Daoy (cell line): Measurements from ENCODE around the gene PTGDR2. TPM values are rescaled to one million over a fixed set of nuclear protein-coding genes. Genes with fewer than 3 reads are reported as not detected.

ENCODE experiments used
- DNase-seq: peaks from one replicate; pipeline ENCODE4 v3.0.0-alpha.2; 2015; ENCODE audit warnings: low read depth
- total RNA-seq: library from RNA; depleted of rRNA; stranded (reverse); fragments of >200 nt; shearing (Covaris generic); gene quantifications from 2 replicates; pipeline ENCODE4 v1.2.3, GENCODE V29; 2014; rRNA removed

The PTGDR2 gene
- total RNA-seq, result 0.06 TPM in 1 of 2 replicates, not detected in the other

GRCh38 chr11:60855726-60856633 is at the start of gene PTGDR2:
PTGDR2 (minus strand) TSS chr11:60855950; CDS start chr11:60853722, 2,228 bp downstream.
- DNase-seq, result no peak

DNA sequence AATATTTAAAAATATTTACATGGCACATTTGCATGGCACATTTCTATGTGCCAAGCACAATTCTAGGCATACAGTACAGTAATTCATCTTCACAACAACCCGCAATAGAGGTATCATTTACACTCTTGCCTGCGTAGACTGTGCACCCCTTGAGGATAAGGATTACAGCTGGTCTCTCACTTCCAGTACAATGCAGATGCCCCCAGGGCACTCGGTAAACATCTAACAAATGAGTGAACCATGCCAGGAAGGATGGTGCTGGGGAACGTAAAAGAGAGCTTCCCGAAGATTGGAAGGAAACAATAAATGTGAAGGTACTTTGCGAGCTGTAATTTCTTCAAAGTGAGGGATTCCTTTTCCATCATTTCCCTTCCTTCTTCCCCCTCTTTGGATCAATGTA is 49.3 kb upstream of the PTGDR2 start:
- no peak for DNase-seq

DNA sequence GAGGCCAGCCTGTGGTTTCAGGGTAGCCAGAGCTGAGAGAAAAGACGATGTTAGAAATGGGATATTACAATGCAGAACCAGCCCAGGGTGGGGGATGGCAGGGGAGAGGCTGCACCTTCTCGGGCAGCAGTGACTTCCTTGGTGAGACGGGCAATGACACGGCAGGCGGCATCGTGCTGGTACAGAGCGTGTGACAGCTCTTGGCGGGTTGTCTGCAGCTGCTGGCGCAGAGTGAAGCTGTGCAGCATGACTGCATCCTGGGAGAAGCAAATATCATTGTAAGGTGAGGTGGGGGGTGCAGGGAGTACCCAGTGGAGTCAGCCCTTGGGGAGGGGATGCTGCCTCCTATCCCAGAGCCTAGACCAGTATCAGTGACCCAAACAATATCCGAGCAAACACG is 46.9 kb upstream of the PTGDR2 start:
- DNase-seq, result no peak

- DNase-seq, result no peak
Observed at GRCh38 chr11:60900673-60901404, 45.1 kb upstream of the PTGDR2 start.

DNA sequence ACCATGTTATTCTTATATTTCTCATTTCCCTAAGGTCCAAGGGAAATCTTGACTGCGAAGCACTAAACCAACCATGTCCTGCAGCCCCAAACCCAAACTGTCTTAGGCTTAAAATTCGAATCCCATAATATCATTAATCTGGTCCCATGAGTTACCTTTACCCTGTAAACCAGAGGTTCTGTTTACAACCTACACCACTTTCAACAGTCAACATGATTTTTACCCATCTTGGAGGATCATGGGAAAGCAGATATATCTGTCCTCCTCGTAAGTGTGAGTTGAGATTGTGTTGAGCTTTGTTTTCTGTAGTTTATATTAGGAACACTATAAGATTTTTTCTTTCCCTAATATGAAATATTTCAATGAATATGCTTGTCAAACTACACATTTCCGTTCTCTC is 44.2 kb upstream of the PTGDR2 start:
- no peak for DNase-seq

GRCh38 chr11:60899046-60899936 is 43.5 kb upstream of the PTGDR2 start:
- DNase-seq, result peak; percentile 55

DNA sequence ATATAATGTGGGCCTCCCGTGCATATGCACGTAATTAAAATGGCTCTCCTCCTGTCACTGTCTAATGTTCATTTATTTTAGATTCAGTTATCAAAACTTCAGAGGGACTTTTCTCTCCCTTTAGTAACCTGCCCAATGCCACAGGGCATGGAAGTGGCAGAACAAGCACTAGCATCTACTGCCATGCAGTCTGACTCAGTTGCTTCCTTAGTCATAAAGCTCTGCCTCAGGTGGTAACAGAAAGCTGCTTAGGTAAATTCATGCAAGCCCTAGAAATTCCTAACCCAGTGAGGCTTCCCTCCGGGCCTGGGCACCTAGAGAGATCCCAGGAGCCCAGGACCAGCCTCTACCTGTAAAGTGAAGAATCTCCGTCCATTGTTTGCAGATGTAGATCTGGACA is 41.7 kb upstream of the PTGDR2 start:
- DNase-seq, result no peak

DNA sequence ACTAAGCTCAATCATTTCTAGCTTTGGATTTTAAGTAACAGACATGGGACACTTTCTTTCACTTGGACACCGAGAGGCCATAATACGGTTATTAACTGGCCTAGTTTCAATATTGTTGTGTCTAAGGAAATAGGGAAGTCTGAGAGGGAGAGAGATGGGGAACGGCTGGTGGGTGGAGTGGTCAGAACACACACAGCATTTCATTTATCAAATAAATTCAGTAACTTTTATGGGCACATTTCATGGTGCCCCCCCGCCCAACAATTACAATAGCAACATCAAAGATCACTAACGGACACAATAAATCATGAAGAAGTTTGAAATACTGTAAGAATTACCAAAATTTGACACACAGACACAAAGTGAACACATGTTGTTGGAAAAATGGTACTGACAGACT is 39.9 kb upstream of the PTGDR2 start:
- no peak for DNase-seq

DNA sequence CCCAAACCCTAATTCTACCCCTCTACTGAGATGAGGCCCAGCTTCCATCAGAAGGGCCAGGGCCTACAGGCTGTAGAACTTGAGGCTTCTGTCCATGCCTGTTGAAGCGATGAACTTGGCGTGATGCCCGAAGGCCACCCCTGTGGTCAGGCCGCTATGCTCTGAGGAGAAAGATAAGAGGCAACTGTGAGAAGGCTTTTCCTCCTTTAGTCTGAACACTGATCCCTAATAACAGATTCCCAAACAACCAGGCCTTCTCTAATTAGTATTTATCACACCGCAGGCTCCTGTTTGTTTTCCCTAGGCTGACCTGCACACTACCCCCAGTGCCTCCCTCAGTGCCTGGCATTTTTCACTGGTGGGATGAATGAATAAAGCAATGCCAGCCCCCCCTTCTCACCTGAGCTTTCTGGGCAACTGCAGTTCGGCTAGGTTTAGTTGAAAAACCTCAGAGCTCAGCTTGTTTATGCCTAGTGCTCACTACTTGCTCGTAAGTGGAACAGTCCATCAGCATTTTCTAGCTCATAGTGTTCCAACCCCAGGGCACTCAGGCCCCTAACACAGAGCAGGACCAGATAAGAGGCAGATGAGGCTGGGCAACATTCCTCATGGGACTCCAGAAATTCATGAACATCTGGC is 35.5 kb upstream of the PTGDR2 start:
- no peak for DNase-seq

DNA sequence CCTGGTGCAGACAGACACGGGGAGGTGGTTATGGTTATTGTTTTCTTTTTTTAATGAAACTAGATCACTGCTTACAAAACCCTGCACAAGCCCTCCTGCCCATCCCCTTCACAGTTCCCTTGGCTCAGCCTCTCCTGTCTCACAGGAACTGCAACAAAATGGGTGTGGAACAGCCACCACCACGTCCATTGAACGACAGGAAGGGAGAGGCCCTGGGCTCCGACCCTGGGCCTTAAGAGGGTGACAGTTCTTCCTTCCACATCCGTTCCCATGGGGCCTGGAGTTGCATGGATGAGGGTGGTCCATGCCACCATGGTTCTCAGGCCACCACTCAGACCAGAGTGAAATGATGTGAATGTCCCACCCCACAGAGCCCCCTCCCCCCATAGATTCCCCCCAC is 34.9 kb upstream of the PTGDR2 start:
- no peak for DNase-seq

GRCh38 chr11:60889869-60890311 is 34.1 kb upstream of the PTGDR2 start:
- no peak for DNase-seq

- peak; percentile 53 for DNase-seq
Observed at GRCh38 chr11:60887556-60887955, 31.8 kb upstream of the PTGDR2 start.

DNA sequence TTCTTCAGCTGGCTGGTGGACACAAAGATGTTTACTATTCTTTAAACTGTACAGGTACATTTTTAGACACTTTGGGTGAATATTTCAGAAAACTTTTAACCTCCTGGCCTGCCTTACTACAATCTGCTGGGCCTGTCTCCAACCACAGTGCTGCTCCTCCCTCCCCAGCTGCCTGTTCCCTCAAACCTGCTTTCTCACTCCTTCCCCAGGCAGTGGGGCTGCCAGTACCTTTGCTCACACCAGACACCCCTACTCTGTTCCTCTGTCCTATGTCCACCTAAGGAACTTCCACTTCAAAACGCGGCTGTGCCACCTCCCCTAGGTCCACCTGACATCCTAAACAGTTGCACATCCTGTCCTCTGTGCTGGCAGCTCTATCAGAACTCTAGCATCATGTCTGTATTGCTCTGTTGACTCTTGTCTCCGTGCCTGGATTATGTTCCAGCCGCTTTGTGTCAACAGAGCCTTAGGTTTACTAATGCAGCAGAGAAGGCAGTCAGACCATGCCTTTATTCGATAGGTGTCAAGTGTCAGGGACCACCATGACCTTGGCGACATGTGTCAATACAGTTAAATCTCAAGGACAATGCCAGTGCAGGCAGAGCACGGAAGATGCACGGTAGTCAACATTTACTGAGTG is 25.0 kb upstream of the PTGDR2 start:
- no peak for DNase-seq

- DNase-seq, result no peak
Observed at GRCh38 chr11:60879971-60880588, 24.3 kb upstream of the PTGDR2 start.

DNA sequence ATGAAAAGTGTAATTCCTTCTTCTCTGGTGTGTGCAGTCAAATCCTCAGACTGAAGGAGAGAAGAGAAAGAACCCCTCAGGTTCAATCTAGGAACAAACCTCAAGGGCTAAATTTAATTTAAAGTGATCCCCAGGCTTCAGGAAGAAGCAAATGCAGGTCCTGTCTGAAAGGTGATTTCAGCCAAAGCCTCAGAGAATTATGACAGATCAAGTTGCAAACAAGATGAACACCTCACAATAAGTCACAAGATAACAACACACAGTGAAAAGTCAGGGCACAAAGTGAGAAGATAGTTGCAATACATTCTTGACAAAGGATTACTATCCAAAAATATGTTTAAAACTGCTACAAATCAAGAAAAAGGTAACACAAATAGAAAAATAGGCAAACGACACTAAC is 23.4 kb upstream of the PTGDR2 start:
- no peak for DNase-seq

DNA sequence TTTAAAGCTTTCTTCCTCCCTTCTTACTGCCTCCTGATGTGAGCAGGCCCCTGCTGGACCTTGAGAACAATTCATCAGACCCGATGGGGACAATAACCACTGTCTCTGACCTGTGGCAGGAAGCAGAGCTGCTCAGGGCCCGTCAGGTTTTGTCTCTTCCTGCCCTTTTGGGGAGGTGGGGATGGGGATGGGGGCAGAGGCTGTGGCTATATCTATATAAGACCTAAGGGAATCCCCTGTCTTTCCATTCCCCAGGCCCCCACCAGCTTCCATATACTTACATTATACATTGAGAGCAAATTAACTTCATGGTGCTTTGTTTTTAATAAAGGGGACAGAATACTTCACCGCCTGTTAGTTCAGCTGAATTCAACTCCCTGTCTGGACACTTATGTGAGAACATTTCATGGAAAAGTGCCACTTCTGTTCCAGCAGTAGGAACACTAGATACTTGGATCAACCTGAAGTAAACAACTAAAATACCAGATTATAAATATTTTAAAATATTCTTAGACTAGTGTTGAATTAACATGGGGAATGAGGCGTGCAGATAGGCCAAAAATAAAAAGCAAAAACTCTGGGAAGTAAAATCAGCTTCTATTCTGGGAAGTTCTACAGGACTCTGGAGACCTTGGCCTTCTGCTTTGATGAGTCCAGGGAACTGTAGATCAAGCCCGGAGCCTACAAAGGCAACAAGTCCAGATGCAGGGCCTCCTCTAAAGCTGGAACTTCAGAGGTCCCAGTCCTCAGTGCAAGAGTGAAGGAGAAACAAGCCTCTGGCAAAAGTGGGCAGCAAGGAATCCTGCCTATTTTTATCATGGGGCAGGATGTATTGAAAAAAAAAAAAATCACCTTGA is 22.7 kb upstream of the PTGDR2 start:
- DNase-seq, result no peak

GRCh38 chr11:60876168-60876485 is 20.4 kb upstream of the PTGDR2 start:
- DNase-seq, result no peak

GRCh38 chr11:60875366-60876167 is 19.8 kb upstream of the PTGDR2 start:
- DNase-seq, result no peak
